ENCODE results near the gene DRC3.

GRCh38 chr17:17947309-17947708 lies 25.4 kb upstream of the DRC3 start:
- TF ChIP-seq CTCF (IDR thresholded peaks at IDR 0.05), result no peak
- TF ChIP-seq ZFX (IDR thresholded peaks at IDR 0.05; ENCODE audit: borderline replicate concordance), result no peak
